WTC11 (cell line): Measurements from ENCODE around the gene SETD3. TPM values are rescaled to one million over a fixed set of nuclear protein-coding genes. Genes with fewer than 3 reads are reported as not detected.

Experiments
- ATAC-seq: fragments of 200-7000 bp; cut with Tn5 transposase; 2 replicates; pipeline ENCODE4 v1.10.0; 2021; ENCODE audit warnings: mild to moderate bottlenecking, moderate library complexity
- CTCF ChIA-PET: fragments of 300-600 bp; sonication (Branson Sonifier 250); formaldehyde crosslinking; loops from one replicate; lab custom pipeline; 2021; ENCODE audit warnings: antibody characterized with exemption; lab: Charles Lee
- POLR2A ChIA-PET: fragments of 350-600 bp; sonication (Branson Sonifier 250); formaldehyde crosslinking; loops from one replicate; lab custom pipeline; 2021; ENCODE audit warnings: antibody characterized with exemption; lab: Charles Lee
- DNase-seq: peaks from one replicate; pipeline ENCODE4 v3.0.0; 2021; ENCODE audit warnings: low spot score
- H3K27ac Mint-ChIP-seq: 2 replicates; pipeline ENCODE4 v1.8.0; 2021; ENCODE audit warnings: mixed read lengths
- H3K27me3 Mint-ChIP-seq: 2 replicates; pipeline ENCODE4 v1.8.0; 2021; ENCODE audit warnings: low read depth, mild to moderate bottlenecking, moderate library complexity, mixed read lengths
- H3K36me3 Mint-ChIP-seq: 2 replicates; pipeline ENCODE4 v1.8.0; 2021; ENCODE audit warnings: mixed read lengths
- H3K4me1 Mint-ChIP-seq: 2 replicates; pipeline ENCODE4 v1.8.0; 2022; ENCODE audit warnings: mixed read lengths
- H3K4me3 Mint-ChIP-seq: 2 replicates; pipeline ENCODE4 v1.8.0; 2021; ENCODE audit warnings: mild to moderate bottlenecking, moderate library complexity, mixed read lengths
- H3K9me3 Mint-ChIP-seq: 2 replicates; pipeline ENCODE4 v1.8.0; 2021; ENCODE audit warnings: mixed read lengths
- AFF4 ChIP-seq: sonication (generic); formaldehyde crosslinking; IDR thresholded peaks from 2 replicates; pipeline ENCODE4 v1.8.1; 2023; ENCODE audit warnings: mild to moderate bottlenecking, missing genetic modification reagents, borderline replicate concordance
- ATF1 ChIP-seq: sonication (generic); formaldehyde crosslinking; IDR thresholded peaks from 2 replicates; pipeline ENCODE4 v1.8.1; 2023; ENCODE audit warnings: mild to moderate bottlenecking, moderate library complexity, missing genetic modification reagents
- ATF2 ChIP-seq: sonication (generic); formaldehyde crosslinking; IDR thresholded peaks from 2 replicates; pipeline ENCODE4 v1.8.1; 2022; ENCODE audit warnings: low read depth, missing genetic modification reagents, borderline replicate concordance
- FOXK1 ChIP-seq: sonication (generic); formaldehyde crosslinking; IDR thresholded peaks from 2 replicates; pipeline ENCODE4 v1.8.0; 2022; ENCODE audit warnings: mild to moderate bottlenecking, moderate library complexity, missing genetic modification reagents
- FOXP1 ChIP-seq: sonication (generic); formaldehyde crosslinking; IDR thresholded peaks from 2 replicates; pipeline ENCODE4 v1.8.0; 2022; ENCODE audit warnings: missing genetic modification reagents, mild to moderate bottlenecking, moderate library complexity, borderline replicate concordance
- HMGXB4 ChIP-seq: sonication (generic); formaldehyde crosslinking; IDR thresholded peaks from 2 replicates; pipeline ENCODE4 v1.8.1; 2023; ENCODE audit warnings: mild to moderate bottlenecking, moderate library complexity, missing genetic modification reagents
- IRF2 ChIP-seq: sonication (generic); formaldehyde crosslinking; IDR thresholded peaks from 2 replicates; pipeline ENCODE4 v1.8.0; 2022; ENCODE audit warnings: low read depth, missing genetic modification reagents, borderline replicate concordance
- PREB ChIP-seq: sonication (generic); formaldehyde crosslinking; IDR thresholded peaks from 2 replicates; pipeline ENCODE4 v1.8.1; 2022; ENCODE audit warnings: mild to moderate bottlenecking, missing genetic modification reagents, moderate library complexity, borderline replicate concordance
- TEAD1 ChIP-seq: sonication (generic); formaldehyde crosslinking; IDR thresholded peaks from 2 replicates; pipeline ENCODE4 v1.8.0; 2022; ENCODE audit warnings: mild to moderate bottlenecking, missing genetic modification reagents
- total RNA-seq: library from RNA; stranded (reverse); gene quantifications from 3 replicates; pipeline ENCODE4 v1.2.3, GENCODE V29; 2021
- TF ChIP-seq, protein P1 (sequence below): sonication (generic); formaldehyde crosslinking; IDR thresholded peaks from 2 replicates; pipeline ENCODE4 v1.8.1; 2022; ENCODE audit warnings: low read depth, mild to moderate bottlenecking, moderate library complexity, missing genetic modification reagents, borderline replicate concordance
- TF ChIP-seq, protein P2 (sequence below): sonication (generic); formaldehyde crosslinking; IDR thresholded peaks from 2 replicates; pipeline ENCODE4 v1.8.0; 2022; ENCODE audit warnings: mild to moderate bottlenecking, missing genetic modification reagents
- TF ChIP-seq, protein P3 (sequence below): sonication (generic); formaldehyde crosslinking; IDR thresholded peaks from 2 replicates; pipeline ENCODE4 v1.8.1; 2023; ENCODE audit warnings: mild to moderate bottlenecking, missing genetic modification reagents
- TF ChIP-seq, protein P4 (sequence below): sonication (generic); formaldehyde crosslinking; IDR thresholded peaks from 2 replicates; pipeline ENCODE4 v1.8.0; 2022; ENCODE audit warnings: mild to moderate bottlenecking, missing genetic modification reagents
- TF ChIP-seq, protein P5 (sequence below): fragments of 250-450 bp; sonication (Bioruptor Pico); IDR thresholded peaks from 2 replicates; pipeline ENCODE4 v1.8.0; 2021; ENCODE audit warnings: mild to moderate bottlenecking
- TF ChIP-seq, protein P6 (sequence below): fragments of 250-450 bp; sonication (Bioruptor Pico); IDR thresholded peaks from 2 replicates; pipeline ENCODE4 v1.9.0; 2021; ENCODE audit warnings: mild to moderate bottlenecking
- TF ChIP-seq, protein P7 (sequence below): sonication (generic); formaldehyde crosslinking; IDR thresholded peaks from 2 replicates; pipeline ENCODE4 v1.8.0; 2022; ENCODE audit warnings: mild to moderate bottlenecking, missing genetic modification reagents

Gene SETD3
- total RNA-seq, 1 experiment from 2014 or later = 53.1 TPM

DNA sequence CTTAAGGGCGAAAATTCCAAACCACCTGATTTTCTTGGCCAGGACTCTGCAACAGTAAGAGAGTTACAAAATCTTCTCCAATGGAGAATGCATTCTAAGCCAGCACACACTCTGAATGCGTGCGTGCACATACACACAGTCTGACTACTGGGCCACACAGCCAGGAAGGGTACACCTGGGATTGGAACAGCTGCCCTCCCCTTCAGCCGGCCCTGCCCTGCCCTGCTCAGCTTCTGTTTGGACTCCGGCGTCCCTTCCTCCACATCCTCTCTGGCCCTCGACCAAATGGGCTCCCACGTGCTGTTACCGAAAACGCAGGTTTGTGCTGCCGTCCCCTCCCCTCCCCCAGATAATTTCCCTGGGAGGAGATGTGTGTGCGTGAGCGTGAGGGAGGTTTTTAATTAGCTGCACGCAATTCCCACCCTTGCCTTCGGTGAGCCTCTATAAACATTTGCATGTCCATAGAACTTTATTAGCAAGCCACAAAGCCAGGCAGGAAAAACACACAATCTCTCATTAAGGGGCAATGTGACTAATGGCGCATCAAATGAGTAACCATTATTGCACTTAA is 43.5 kb upstream of the SETD3 start:
- POLR2A ChIA-PET = interaction anchor here (0.7 to 1.2 kb wide), 2 partner anchors 41 to 43 kb away, joined by 3 read pairs; partner anchors contain the start of genes CCNK and SETD3
- no peak for ATAC-seq

More for the DNA sequence above, 43.5 kb upstream of the SETD3 start:
- DNase-seq = no peak
- TF ChIP-seq, protein P1, sequence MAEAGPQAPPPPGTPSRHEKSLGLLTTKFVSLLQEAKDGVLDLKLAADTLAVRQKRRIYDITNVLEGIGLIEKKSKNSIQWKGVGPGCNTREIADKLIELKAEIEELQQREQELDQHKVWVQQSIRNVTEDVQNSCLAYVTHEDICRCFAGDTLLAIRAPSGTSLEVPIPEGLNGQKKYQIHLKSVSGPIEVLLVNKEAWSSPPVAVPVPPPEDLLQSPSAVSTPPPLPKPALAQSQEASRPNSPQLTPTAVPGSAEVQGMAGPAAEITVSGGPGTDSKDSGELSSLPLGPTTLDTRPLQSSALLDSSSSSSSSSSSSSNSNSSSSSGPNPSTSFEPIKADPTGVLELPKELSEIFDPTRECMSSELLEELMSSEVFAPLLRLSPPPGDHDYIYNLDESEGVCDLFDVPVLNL (CRISPR knock-in tag) = no peak
- no peak for TF ChIP-seq ATF1 (CRISPR knock-in tag)
- no peak for TF ChIP-seq FOXP1 (CRISPR knock-in tag)
- TF ChIP-seq IRF2 (CRISPR knock-in tag) = no peak
- TF ChIP-seq FOXK1 (CRISPR knock-in tag) = no peak
- TF ChIP-seq, protein P2, sequence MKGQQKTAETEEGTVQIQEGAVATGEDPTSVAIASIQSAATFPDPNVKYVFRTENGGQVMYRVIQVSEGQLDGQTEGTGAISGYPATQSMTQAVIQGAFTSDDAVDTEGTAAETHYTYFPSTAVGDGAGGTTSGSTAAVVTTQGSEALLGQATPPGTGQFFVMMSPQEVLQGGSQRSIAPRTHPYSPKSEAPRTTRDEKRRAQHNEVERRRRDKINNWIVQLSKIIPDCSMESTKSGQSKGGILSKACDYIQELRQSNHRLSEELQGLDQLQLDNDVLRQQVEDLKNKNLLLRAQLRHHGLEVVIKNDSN = 0 out of 2 replicates have a peak, but pooled peaks have one; percentile 41
- TF ChIP-seq, protein P3, sequence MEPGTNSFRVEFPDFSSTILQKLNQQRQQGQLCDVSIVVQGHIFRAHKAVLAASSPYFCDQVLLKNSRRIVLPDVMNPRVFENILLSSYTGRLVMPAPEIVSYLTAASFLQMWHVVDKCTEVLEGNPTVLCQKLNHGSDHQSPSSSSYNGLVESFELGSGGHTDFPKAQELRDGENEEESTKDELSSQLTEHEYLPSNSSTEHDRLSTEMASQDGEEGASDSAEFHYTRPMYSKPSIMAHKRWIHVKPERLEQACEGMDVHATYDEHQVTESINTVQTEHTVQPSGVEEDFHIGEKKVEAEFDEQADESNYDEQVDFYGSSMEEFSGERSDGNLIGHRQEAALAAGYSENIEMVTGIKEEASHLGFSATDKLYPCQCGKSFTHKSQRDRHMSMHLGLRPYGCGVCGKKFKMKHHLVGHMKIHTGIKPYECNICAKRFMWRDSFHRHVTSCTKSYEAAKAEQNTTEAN (CRISPR knock-in tag) = no peak
- 0 out of 2 replicates have a peak, but pooled peaks have one; percentile 16 for TF ChIP-seq TEAD1 (CRISPR knock-in tag)
- no peak for TF ChIP-seq ATF2
- TF ChIP-seq, protein P4, sequence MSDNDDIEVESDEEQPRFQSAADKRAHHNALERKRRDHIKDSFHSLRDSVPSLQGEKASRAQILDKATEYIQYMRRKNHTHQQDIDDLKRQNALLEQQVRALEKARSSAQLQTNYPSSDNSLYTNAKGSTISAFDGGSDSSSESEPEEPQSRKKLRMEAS (CRISPR knock-in tag) = peak; percentile 77
- TF ChIP-seq, protein P5, sequence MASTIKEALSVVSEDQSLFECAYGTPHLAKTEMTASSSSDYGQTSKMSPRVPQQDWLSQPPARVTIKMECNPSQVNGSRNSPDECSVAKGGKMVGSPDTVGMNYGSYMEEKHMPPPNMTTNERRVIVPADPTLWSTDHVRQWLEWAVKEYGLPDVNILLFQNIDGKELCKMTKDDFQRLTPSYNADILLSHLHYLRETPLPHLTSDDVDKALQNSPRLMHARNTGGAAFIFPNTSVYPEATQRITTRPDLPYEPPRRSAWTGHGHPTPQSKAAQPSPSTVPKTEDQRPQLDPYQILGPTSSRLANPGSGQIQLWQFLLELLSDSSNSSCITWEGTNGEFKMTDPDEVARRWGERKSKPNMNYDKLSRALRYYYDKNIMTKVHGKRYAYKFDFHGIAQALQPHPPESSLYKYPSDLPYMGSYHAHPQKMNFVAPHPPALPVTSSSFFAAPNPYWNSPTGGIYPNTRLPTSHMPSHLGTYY (CRISPR knock-in tag) = no peak
- TF ChIP-seq, protein P6, sequence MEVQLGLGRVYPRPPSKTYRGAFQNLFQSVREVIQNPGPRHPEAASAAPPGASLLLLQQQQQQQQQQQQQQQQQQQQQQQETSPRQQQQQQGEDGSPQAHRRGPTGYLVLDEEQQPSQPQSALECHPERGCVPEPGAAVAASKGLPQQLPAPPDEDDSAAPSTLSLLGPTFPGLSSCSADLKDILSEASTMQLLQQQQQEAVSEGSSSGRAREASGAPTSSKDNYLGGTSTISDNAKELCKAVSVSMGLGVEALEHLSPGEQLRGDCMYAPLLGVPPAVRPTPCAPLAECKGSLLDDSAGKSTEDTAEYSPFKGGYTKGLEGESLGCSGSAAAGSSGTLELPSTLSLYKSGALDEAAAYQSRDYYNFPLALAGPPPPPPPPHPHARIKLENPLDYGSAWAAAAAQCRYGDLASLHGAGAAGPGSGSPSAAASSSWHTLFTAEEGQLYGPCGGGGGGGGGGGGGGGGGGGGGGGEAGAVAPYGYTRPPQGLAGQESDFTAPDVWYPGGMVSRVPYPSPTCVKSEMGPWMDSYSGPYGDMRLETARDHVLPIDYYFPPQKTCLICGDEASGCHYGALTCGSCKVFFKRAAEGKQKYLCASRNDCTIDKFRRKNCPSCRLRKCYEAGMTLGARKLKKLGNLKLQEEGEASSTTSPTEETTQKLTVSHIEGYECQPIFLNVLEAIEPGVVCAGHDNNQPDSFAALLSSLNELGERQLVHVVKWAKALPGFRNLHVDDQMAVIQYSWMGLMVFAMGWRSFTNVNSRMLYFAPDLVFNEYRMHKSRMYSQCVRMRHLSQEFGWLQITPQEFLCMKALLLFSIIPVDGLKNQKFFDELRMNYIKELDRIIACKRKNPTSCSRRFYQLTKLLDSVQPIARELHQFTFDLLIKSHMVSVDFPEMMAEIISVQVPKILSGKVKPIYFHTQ (CRISPR knock-in tag) = no peak
- TF ChIP-seq PREB = no peak
- TF ChIP-seq, protein P7, sequence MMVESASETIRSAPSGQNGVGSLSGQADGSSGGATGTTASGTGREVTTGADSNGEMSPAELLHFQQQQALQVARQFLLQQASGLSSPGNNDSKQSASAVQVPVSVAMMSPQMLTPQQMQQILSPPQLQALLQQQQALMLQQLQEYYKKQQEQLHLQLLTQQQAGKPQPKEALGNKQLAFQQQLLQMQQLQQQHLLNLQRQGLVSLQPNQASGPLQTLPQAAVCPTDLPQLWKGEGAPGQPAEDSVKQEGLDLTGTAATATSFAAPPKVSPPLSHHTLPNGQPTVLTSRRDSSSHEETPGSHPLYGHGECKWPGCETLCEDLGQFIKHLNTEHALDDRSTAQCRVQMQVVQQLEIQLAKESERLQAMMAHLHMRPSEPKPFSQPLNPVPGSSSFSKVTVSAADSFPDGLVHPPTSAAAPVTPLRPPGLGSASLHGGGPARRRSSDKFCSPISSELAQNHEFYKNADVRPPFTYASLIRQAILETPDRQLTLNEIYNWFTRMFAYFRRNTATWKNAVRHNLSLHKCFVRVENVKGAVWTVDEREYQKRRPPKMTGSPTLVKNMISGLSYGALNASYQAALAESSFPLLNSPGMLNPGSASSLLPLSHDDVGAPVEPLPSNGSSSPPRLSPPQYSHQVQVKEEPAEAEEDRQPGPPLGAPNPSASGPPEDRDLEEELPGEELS (CRISPR knock-in tag) = no peak
- no peak for TF ChIP-seq AFF4 (CRISPR knock-in tag)
- TF ChIP-seq HMGXB4 (CRISPR knock-in tag) = 0 out of 2 replicates have a peak, but pooled peaks have one; percentile 2
- Mint-ChIP-seq H3K4me1 (peaks cover 50% of the 10 kb centered on the region), H3K27me3 (no peaks in the 10 kb centered on the region), H3K9me3 (no peaks in the 10 kb centered on the region), H3K36me3 (no peaks in the 10 kb centered on the region), H3K4me3 (0 out of 2 replicates have a peak overlapping the region, but pooled peaks have one; percentile 1), H3K27ac (peak overlapping the region; percentile 14)
- CTCF ChIA-PET = interaction anchor here (0.5 to 2.9 kb wide), 23 partner anchors 12 to 669 kb away, joined by 3 to 24 read pairs (median 4); partner anchors contain the start of genes CCNK and SETD3
